Left ventricle myocardium inferior (tissue), 1 donor: ENCODE data around the gene CAB39L. TPM values are rescaled to one million over a fixed set of nuclear protein-coding genes. Genes with fewer than 3 reads are reported as not detected.
A peak's percentile ranks its signal among the peaks of the same experiment; 100 is the strongest.

ENCODE experiments used
- DNase-seq: peaks from one replicate; pipeline ENCODE4 v3.0.0-alpha.2; 2020
- H3K27ac ChIP-seq: fragments of 200-600 bp; replicated peaks from 2 replicates; pipeline ENCODE4 v1.8.0; 2021
- H3K27me3 ChIP-seq: fragments of 200-600 bp; 2 replicates; pipeline ENCODE4 v1.8.0; 2021; ENCODE audit warnings: low read depth
- H3K36me3 ChIP-seq: fragments of 200-600 bp; 2 replicates; pipeline ENCODE4 v1.8.0; 2021
- H3K4me1 ChIP-seq: fragments of 200-600 bp; 2 replicates; pipeline ENCODE4 v1.8.0; 2021
- H3K4me3 ChIP-seq: fragments of 200-600 bp; 2 replicates; pipeline ENCODE4 v1.8.0; 2021; ENCODE audit warnings: mild to moderate bottlenecking, moderate library complexity
- H3K9me3 ChIP-seq: fragments of 200-600 bp; replicated peaks from 2 replicates; pipeline ENCODE4 v1.8.0; 2021
- CTCF ChIP-seq: fragments of 200-600 bp; IDR thresholded peaks from 2 replicates; pipeline ENCODE4 v1.8.0; 2021; ENCODE audit warnings: antibody characterized with exemption, mild to moderate bottlenecking, borderline replicate concordance
- intact Hi-C: fragments of 100-400 bp; cut with micrococcal nuclease; formaldehyde crosslinking; loops from one replicate; pipeline ENCODE4 v1.11.0; 2022
- total RNA-seq: library from RNA; stranded (reverse); fragmentation: NEBNext Ultra II Directional; extraction: Animal tissue kit (Norgen Biotek cat#: 25700); gene quantifications from one replicate; pipeline ENCODE4 v1.2.1, GENCODE V29; 2021
- donor health status: DM: no; HTN: yes; CAD: no; lungs with severe emphysema.

CAB39L gene
- total RNA-seq, 1 donor from 2014 or later = 23.4 TPM

DNA sequence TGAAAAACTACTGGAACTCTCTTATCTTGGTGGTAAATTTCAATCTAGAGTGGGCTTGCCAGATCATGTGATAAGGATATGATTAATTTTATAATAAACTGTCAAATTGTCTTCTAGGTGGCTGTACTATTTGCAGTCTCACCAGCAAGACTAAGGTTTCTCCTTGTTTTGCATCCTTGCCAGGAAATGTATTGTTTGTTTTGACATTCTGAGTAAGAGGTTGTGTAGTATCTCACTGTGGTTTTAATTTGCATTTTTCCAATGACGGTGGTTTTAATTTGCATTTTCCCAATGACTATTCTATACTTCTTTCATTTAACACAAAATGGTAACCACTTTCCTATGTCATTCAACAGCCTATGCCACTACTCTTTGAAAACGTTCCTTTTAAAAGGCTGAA is 2.0 kb downstream of the CAB39L start:
- H3K4me3 ChIP-seq = no peak overlapping the region
- no peak overlapping the region for H3K27ac ChIP-seq
- no peaks in the 10 kb centered on the region for H3K27me3 ChIP-seq
- H3K4me1 ChIP-seq = peaks cover 35% of the 10 kb centered on the region
- no peaks in the 10 kb centered on the region for H3K36me3 ChIP-seq
- TF ChIP-seq CTCF = no peak
- DNase-seq = no peak
- intact Hi-C loops = no loop called here
- no peaks in the 10 kb centered on the region for H3K9me3 ChIP-seq

DNA sequence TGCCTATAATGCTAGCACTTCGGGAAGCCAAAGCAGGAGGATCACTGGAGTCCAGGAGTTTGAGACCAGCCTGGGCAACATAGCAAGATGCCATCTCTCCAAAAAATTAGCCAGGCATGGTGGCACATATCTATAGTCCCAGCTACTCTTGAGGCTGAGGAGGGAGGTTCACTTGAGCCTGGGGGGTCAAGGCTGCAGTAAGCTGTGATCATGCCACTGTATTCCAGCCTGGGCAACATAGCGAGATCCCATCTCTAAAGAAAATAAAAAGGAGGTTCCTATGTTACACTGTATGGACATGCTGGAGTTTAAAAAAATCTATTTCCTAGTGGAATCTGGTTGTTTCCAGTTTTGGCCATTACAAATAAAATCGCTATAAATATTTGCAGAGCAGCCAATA is 2.6 kb downstream of the CAB39L start:
- intact Hi-C loops = no loop called here
- H3K27ac ChIP-seq = no peak overlapping the region
- no peak overlapping the region for H3K4me3 ChIP-seq
- TF ChIP-seq CTCF = no peak
- no peaks in the 10 kb centered on the region for H3K9me3 ChIP-seq
- peaks cover 30% of the 10 kb centered on the region for H3K4me1 ChIP-seq
- H3K36me3 ChIP-seq = no peaks in the 10 kb centered on the region
- DNase-seq = no peak
- no peaks in the 10 kb centered on the region for H3K27me3 ChIP-seq

GRCh38 chr13:49439609-49440008 is 4.3 kb downstream of the CAB39L start:
- peaks cover 14% of the 10 kb centered on the region for H3K4me1 ChIP-seq
- no peak for DNase-seq
- H3K27me3 ChIP-seq = no peaks in the 10 kb centered on the region
- H3K27ac ChIP-seq = no peak overlapping the region
- TF ChIP-seq CTCF = no peak
- no peaks in the 10 kb centered on the region for H3K36me3 ChIP-seq
- intact Hi-C loops = loop anchor here (10.0 kb wide), 1 partner anchor 135 kb away; no protein-coding TSS in a partner anchor
- no peaks in the 10 kb centered on the region for H3K9me3 ChIP-seq
- H3K4me3 ChIP-seq = no peak overlapping the region

GRCh38 chr13:49437705-49438104 is 6.2 kb downstream of the CAB39L start:
- H3K9me3 ChIP-seq = no peaks in the 10 kb centered on the region
- DNase-seq = no peak
- intact Hi-C loops = loop anchor here (10.0 kb wide), 1 partner anchor 133 kb away; no protein-coding TSS in a partner anchor
- H3K4me3 ChIP-seq = no peak overlapping the region
- peaks cover under 1% of the 10 kb centered on the region for H3K4me1 ChIP-seq
- peaks cover 11% of the 10 kb centered on the region for H3K36me3 ChIP-seq
- TF ChIP-seq CTCF = no peak
- no peak overlapping the region for H3K27ac ChIP-seq
- H3K27me3 ChIP-seq = no peaks in the 10 kb centered on the region

- Histone ChIP-seq H3K9me3 (no peaks in the 10 kb centered on the region), H3K27ac (peak overlapping the region; percentile 29), H3K4me3 (no peak overlapping the region), H3K36me3 (peaks cover 19% of the 10 kb centered on the region), H3K4me1 (no peaks in the 10 kb centered on the region), H3K27me3 (no peaks in the 10 kb centered on the region)
- intact Hi-C loops = loop anchor here (10.0 kb wide), 1 partner anchor 132 kb away; no protein-coding TSS in a partner anchor
- DNase-seq = peak; percentile 25
- peak; percentile 31 for TF ChIP-seq CTCF
Observed at GRCh38 chr13:49436890-49437289, 7.0 kb downstream of the CAB39L start.
